ENCODE results near the gene RGS6.
"Not testable (repeated sequence)": the region's sequence is repeated elsewhere in the genome, so short reads cannot be mapped to it uniquely, and the experiment has no call there.

Gene RGS6

GRCh38 chr14:72471346-72471745 lies 539.1 kb downstream of the RGS6 start:
- no peak for DNase-seq

- DNase-seq, result no peak
These were observed 540.6 kb downstream of the RGS6 start for GRCh38 chr14:72472845-72473244.

GRCh38 chr14:72476657-72477499 lies 544.6 kb downstream of the RGS6 start:
- no peak for DNase-seq

GRCh38 chr14:72477578-72477977 lies 545.3 kb downstream of the RGS6 start:
- DNase-seq, result not testable (repeated sequence)

- DNase-seq, result no peak
These were observed 546.3 kb downstream of the RGS6 start for GRCh38 chr14:72478471-72478893.

- no peak for DNase-seq
These were observed 547.3 kb downstream of the RGS6 start for GRCh38 chr14:72479461-72479931.

GRCh38 chr14:72480464-72481243 lies 548.4 kb downstream of the RGS6 start:
- no peak for DNase-seq

GRCh38 chr14:72483311-72483710 lies 551.1 kb downstream of the RGS6 start:
- DNase-seq, result no peak

GRCh38 chr14:72485695-72486094 lies 553.5 kb downstream of the RGS6 start:
- DNase-seq, result no peak

GRCh38 chr14:72488514-72488913 lies 556.3 kb downstream of the RGS6 start:
- no peak for DNase-seq

- no peak for DNase-seq
These were observed 560.0 kb downstream of the RGS6 start for GRCh38 chr14:72492196-72492595.

- no peak for DNase-seq
These were observed 563.4 kb downstream of the RGS6 start for GRCh38 chr14:72495668-72496067.

- no peak for DNase-seq
These were observed 566.4 kb downstream of the RGS6 start for GRCh38 chr14:72498646-72499045.

- no peak for DNase-seq
These were observed 567.5 kb downstream of the RGS6 start for GRCh38 chr14:72499746-72500145.

GRCh38 chr14:72500234-72500838 lies 568.1 kb downstream of the RGS6 start:
- DNase-seq, result no peak

GRCh38 chr14:72501439-72501838 lies 569.2 kb downstream of the RGS6 start:
- DNase-seq, result no peak

GRCh38 chr14:72503271-72503670 lies 571.0 kb downstream of the RGS6 start:
- no peak for DNase-seq

GRCh38 chr14:72503696-72504368 lies 571.6 kb downstream of the RGS6 start:
- DNase-seq, result no peak

GRCh38 chr14:72510566-72510965 lies 578.3 kb downstream of the RGS6 start:
- no peak for DNase-seq

GRCh38 chr14:72512281-72512680 lies 580.1 kb downstream of the RGS6 start:
- no peak for DNase-seq

- DNase-seq, result no peak
These were observed 580.7 kb downstream of the RGS6 start for GRCh38 chr14:72512925-72513324.

- no peak for DNase-seq
These were observed 581.1 kb downstream of the RGS6 start for GRCh38 chr14:72513346-72513745.

Measured in COR-L47 (cell line).